Measurements from ENCODE around the gene TCF4.

TCF4 gene

GRCh38 chr18:55384551-55385275 lies 203.3 kb downstream of the TCF4 start:
- no peak overlapping the region for H3K4me3 ChIP-seq
- TF ChIP-seq CTCF (IDR thresholded peaks at IDR 0.05), result no peak
- no peak overlapping the region for H3K27ac ChIP-seq
- DNase-seq (ENCODE audit: low spot score), result no peak

GRCh38 chr18:55384115-55384514 lies 203.9 kb downstream of the TCF4 start:
- Histone ChIP-seq H3K4me3 (no peak overlapping the region), H3K27ac (no peak overlapping the region)
- DNase-seq (ENCODE audit: low spot score), result no peak
- no peak for TF ChIP-seq CTCF (IDR thresholded peaks at IDR 0.05)

- Histone ChIP-seq H3K4me3 (no peak overlapping the region), H3K27ac (no peak overlapping the region)
- TF ChIP-seq CTCF (IDR thresholded peaks at IDR 0.05), result no peak
- DNase-seq (ENCODE audit: low spot score), result no peak
Observed at GRCh38 chr18:55382277-55382805, 205.7 kb downstream of the TCF4 start.

GRCh38 chr18:55381277-55381676 lies 206.7 kb downstream of the TCF4 start:
- no peak overlapping the region for H3K27ac ChIP-seq
- no peak for DNase-seq (ENCODE audit: low spot score)
- no peak for TF ChIP-seq CTCF (IDR thresholded peaks at IDR 0.05)
- H3K4me3 ChIP-seq, result no peak overlapping the region

GRCh38 chr18:55380589-55380988 lies 207.4 kb downstream of the TCF4 start:
- Histone ChIP-seq H3K27ac (no peak overlapping the region), H3K4me3 (no peak overlapping the region)
- no peak for TF ChIP-seq CTCF (IDR thresholded peaks at IDR 0.05)
- DNase-seq (ENCODE audit: low spot score), result no peak

- no peak overlapping the region for H3K4me3 ChIP-seq
- TF ChIP-seq CTCF (IDR thresholded peaks at IDR 0.05), result no peak
- no peak overlapping the region for H3K27ac ChIP-seq
- no peak for DNase-seq (ENCODE audit: low spot score)
Observed at GRCh38 chr18:55376387-55376786, 211.6 kb downstream of the TCF4 start.

GRCh38 chr18:55375930-55376329 lies 212.1 kb downstream of the TCF4 start:
- no peak for TF ChIP-seq CTCF (IDR thresholded peaks at IDR 0.05)
- no peak for DNase-seq (ENCODE audit: low spot score)
- Histone ChIP-seq H3K27ac (no peak overlapping the region), H3K4me3 (no peak overlapping the region)

Data from coronary artery (tissue), 2 donors.